Fibroblast of lung (primary cell): ENCODE results near the gene C7orf33.
"Not testable (repeated sequence)": the region's sequence is repeated elsewhere in the genome, so short reads cannot be mapped to it uniquely, and the experiment has no call there.

Experiments used
- CTCF ChIP-seq, 2 donors: IDR thresholded peaks in 1 of 2; conservative IDR thresholded peaks in 1 of 2; 1 replicate in 1 of 2; 2 replicates in 1 of 2; pipeline ENCODE4 v1.5.1; 2011 to 2012; ENCODE audit warnings: low read length in 2 of 2, control low read depth in 1 of 2, inconsistent platforms in 1 of 2, low read depth in 1 of 2, mild to moderate bottlenecking in 1 of 2
- EZH2 ChIP-seq: IDR thresholded peaks from 2 replicates; pipeline ENCODE4 v1.5.1; 2012; ENCODE audit warnings: low read length, control low read depth, mild to moderate bottlenecking; ENCODE audit errors: missing control alignments

- not testable (repeated sequence) for TF ChIP-seq CTCF (conservative IDR thresholded peaks at IDR 0.05 in 1 of 2, IDR thresholded peaks at IDR 0.05 in 1 of 2; ENCODE audit: low read depth in 1 of 2, low read length in 2 of 2); EZH2
Measured at GRCh38 chr7:148564275-148564951, 26.2 kb upstream of the C7orf33 start.
